ENCODE results near the gene ADGRD1.

The ADGRD1 gene

DNA sequence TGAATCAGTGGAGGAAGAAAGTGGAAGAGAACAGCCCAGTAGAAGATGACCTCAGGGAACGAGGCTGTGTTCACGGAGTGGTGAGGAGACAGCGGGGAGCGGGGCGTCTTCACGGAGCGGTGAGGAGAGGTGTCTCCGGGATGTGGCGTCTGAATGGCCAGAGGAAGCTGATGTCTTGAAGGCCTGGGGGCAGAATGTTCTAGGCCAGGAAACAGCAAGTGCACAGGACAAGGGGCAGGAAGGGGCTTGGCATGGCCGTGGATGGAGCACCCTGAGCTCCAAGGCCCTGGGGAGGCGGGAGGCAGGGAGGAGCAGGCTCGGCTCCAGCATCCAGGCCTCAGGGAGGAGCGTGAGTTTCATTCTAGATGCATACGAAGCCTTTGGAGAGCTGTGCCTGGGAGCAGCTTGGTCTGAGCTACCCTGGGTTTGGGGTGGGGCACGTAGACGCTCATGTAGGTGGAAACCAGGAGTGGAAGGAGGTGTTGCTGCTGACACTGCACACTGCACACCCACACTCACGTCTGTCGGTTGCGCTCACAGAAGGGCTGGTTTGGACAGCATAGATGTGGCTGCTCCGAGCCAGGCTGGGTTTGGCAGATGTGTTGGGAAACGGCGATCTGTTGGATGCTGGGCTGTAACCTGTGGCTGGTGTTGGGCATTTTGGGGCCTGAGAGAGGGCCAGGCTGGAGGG is 131.6 kb downstream of the ADGRD1 start:
- H3F3A ChIP-seq (ENCODE audit: control insufficient read depth, insufficient read depth): no peaks in the 10 kb centered on the region
- no peaks in the 10 kb centered on the region for H3K4me1 ChIP-seq (ENCODE audit: control insufficient read depth, low read length)
- H3K4me2 ChIP-seq (ENCODE audit: low read length): no peak overlapping the region
- no peaks in the 10 kb centered on the region for H4K20me1 ChIP-seq (ENCODE audit: control insufficient read depth, insufficient read depth, low read depth, low read length)
- peaks cover 4% of the 10 kb centered on the region; the same call in 1 of the 2 replicates for H3K27me3 ChIP-seq (ENCODE audit: control insufficient read depth, low read length)
- H3K27ac ChIP-seq (ENCODE audit: low read depth, low read length): no peak overlapping the region
- H3K36me3 ChIP-seq (ENCODE audit: control insufficient read depth, low read length): no peaks in the 10 kb centered on the region
- no peaks in the 10 kb centered on the region for H3K9me2 ChIP-seq (replicated peaks; ENCODE audit: control insufficient read depth, low read length)
- TF ChIP-seq EZH2phosphoT487 (IDR thresholded peaks at IDR 0.05; ENCODE audit: borderline replicate concordance, low read length): no peak
- TF ChIP-seq, protein P1, sequence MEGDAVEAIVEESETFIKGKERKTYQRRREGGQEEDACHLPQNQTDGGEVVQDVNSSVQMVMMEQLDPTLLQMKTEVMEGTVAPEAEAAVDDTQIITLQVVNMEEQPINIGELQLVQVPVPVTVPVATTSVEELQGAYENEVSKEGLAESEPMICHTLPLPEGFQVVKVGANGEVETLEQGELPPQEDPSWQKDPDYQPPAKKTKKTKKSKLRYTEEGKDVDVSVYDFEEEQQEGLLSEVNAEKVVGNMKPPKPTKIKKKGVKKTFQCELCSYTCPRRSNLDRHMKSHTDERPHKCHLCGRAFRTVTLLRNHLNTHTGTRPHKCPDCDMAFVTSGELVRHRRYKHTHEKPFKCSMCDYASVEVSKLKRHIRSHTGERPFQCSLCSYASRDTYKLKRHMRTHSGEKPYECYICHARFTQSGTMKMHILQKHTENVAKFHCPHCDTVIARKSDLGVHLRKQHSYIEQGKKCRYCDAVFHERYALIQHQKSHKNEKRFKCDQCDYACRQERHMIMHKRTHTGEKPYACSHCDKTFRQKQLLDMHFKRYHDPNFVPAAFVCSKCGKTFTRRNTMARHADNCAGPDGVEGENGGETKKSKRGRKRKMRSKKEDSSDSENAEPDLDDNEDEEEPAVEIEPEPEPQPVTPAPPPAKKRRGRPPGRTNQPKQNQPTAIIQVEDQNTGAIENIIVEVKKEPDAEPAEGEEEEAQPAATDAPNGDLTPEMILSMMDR (IDR thresholded peaks at IDR 0.05; ENCODE audit: low read depth, low read length, poor library complexity, severe bottlenecking): no peak
- no peaks in the 10 kb centered on the region for H3K79me2 ChIP-seq (ENCODE audit: control insufficient read depth, low read length)
- H3K4me3 ChIP-seq (ENCODE audit: low read length): no peak overlapping the region
- no peaks in the 10 kb centered on the region for H3K9me3 ChIP-seq (ENCODE audit: control insufficient read depth, insufficient read depth, low read length)

DNA sequence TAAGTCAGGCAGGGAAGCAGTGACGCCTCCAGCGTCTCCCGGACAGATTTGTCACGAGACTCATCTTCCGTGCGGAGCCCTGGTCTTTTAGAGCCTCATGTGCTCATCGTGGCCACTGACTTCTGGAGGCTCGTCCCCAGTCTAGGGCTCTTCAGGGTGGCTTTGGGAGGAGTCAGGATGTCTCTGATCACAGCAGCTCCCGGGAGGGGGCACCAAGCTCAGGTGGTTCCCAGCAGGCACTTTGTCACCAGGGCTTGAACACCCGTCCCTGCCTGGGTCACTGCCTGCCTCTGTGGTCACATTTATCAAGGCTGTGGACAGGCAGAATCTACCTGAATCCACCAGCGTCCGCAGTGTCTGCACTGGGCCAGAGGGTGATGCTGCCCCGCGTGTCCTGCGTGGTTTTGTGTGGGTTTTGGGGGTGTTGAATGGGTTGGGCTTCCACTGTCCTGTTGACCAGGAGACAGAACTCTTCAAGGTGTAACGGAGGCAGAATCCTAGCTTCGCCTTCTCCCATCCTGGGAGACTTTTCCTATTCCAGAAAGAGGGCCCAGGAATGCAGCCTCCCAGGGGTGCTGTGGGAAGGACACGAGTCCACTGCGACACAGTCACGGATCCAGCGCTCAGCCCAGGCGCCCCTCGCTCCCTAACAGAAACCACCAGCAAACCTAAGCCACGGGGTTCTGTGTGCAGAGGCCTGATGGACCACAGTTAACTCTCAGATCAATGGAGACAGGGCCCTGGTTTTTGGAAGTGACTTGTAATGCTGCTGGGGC is 132.3 kb downstream of the ADGRD1 start:
- H3K9me2 ChIP-seq (replicated peaks; ENCODE audit: control insufficient read depth, low read length): no peaks in the 10 kb centered on the region
- no peak overlapping the region for H3K4me2 ChIP-seq (ENCODE audit: low read length)
- H3K27me3 ChIP-seq (ENCODE audit: control insufficient read depth, low read length): peaks cover 4% of the 10 kb centered on the region; the same call in 1 of the 2 replicates
- no peaks in the 10 kb centered on the region for H3K36me3 ChIP-seq (ENCODE audit: control insufficient read depth, low read length)
- H3K4me3 ChIP-seq (ENCODE audit: low read length): no peak overlapping the region
- no peaks in the 10 kb centered on the region for H4K20me1 ChIP-seq (ENCODE audit: control insufficient read depth, insufficient read depth, low read depth, low read length)
- TF ChIP-seq EZH2phosphoT487 (IDR thresholded peaks at IDR 0.05; ENCODE audit: borderline replicate concordance, low read length): no peak
- TF ChIP-seq, protein P1 (IDR thresholded peaks at IDR 0.05; ENCODE audit: low read depth, low read length, poor library complexity, severe bottlenecking): no peak
- H3K4me1 ChIP-seq (ENCODE audit: control insufficient read depth, low read length): no peaks in the 10 kb centered on the region
- H3K27ac ChIP-seq (ENCODE audit: low read depth, low read length): no peak overlapping the region
- no peaks in the 10 kb centered on the region for H3F3A ChIP-seq (ENCODE audit: control insufficient read depth, insufficient read depth)
- no peaks in the 10 kb centered on the region for H3K9me3 ChIP-seq (ENCODE audit: control insufficient read depth, insufficient read depth, low read length)
- no peaks in the 10 kb centered on the region for H3K79me2 ChIP-seq (ENCODE audit: control insufficient read depth, low read length)

DNA sequence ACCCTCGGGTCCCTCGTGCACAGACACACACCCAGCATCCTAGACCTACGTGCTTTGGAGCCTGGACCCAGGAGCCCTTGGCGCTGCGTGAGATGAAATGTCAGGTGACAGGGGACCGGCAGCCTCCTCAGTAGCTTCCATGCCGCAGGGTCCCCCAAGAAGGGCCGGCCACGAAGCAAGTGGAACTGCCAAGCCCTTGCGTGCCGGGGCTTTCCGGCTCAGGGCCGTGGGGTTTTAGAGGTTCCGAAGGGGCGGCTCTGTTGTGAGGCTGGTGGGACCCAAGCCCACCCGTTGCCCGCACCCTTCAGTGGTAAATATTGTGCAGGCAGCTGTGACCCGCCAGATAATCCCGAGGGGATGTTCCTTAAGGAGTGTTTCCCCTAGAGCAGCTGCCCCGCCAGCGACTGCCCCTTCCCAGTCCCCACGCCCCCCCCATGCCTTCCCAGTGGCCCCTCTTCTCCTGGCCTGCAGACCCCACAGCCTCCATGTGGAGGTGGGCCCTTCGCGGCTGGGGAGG is 133.7 kb downstream of the ADGRD1 start:
- Histone ChIP-seq H3K4me1 (ENCODE audit: control insufficient read depth, low read length) (no peaks in the 10 kb centered on the region), H3K4me2 (ENCODE audit: low read length) (no peak overlapping the region), H3K9me2 (replicated peaks; ENCODE audit: control insufficient read depth, low read length) (no peaks in the 10 kb centered on the region), H3F3A (ENCODE audit: control insufficient read depth, insufficient read depth) (no peaks in the 10 kb centered on the region), H3K9me3 (ENCODE audit: control insufficient read depth, insufficient read depth, low read length) (no peaks in the 10 kb centered on the region), H3K27me3 (ENCODE audit: control insufficient read depth, low read length) (no peaks in the 10 kb centered on the region; the same call in 1 of the 2 replicates), H3K36me3 (ENCODE audit: control insufficient read depth, low read length) (no peaks in the 10 kb centered on the region), H3K27ac (ENCODE audit: low read depth, low read length) (no peak overlapping the region), H3K79me2 (ENCODE audit: control insufficient read depth, low read length) (no peaks in the 10 kb centered on the region), H4K20me1 (ENCODE audit: control insufficient read depth, insufficient read depth, low read depth, low read length) (no peaks in the 10 kb centered on the region), H3K4me3 (ENCODE audit: low read length) (no peak overlapping the region)
- TF ChIP-seq, protein P1 (IDR thresholded peaks at IDR 0.05; ENCODE audit: low read depth, low read length, poor library complexity, severe bottlenecking): no peak
- no peak for TF ChIP-seq EZH2phosphoT487 (IDR thresholded peaks at IDR 0.05; ENCODE audit: borderline replicate concordance, low read length)
